Thyroid gland (tissue), 4 donors: Measurements from ENCODE around the gene BCL6. TPM values are rescaled to one million over a fixed set of nuclear protein-coding genes. Genes with fewer than 3 reads are reported as not detected.

Experiments
- DNase-seq, 2 donors: peaks; one replicate each; pipeline ENCODE4 v3.0.0-alpha.2; 2019
- H3K27ac ChIP-seq, 3 donors: fragments of 200-600 bp; sonication (generic); 1 replicate in 2 of 3; 2 replicates in 1 of 3; pipeline ENCODE4 v1.5.1; 2016 to 2019; ENCODE audit warnings: mild to moderate bottlenecking in 1 of 3, moderate library complexity in 1 of 3
- H3K27me3 ChIP-seq: fragments of 200-600 bp; sonication (generic); one replicate; pipeline ENCODE4 v1.5.1; 2019
- H3K36me3 ChIP-seq, 2 donors: fragments of 200-600 bp; sonication (generic); one replicate each; pipeline ENCODE4 v1.5.1; 2016 to 2019
- H3K4me1 ChIP-seq, 2 donors: fragments of 200-600 bp; sonication (generic); one replicate each; pipeline ENCODE4 v1.5.1; 2017 to 2019
- H3K4me3 ChIP-seq, 3 donors: fragments of 200-600 bp; sonication (generic); replicated peaks in 1 of 3; 1 replicate in 2 of 3; 2 replicates in 1 of 3; pipeline ENCODE4 v1.5.1; 2016; ENCODE audit warnings: mild to moderate bottlenecking in 1 of 3
- H3K9me3 ChIP-seq: fragments of 200-600 bp; sonication (generic); one replicate; pipeline ENCODE4 v1.5.1; 2017
- POLR2A ChIP-seq, 2 donors: fragments of 450-650 bp; IDR thresholded peaks; one replicate each; pipeline ENCODE4 v1.6.1; 2017; ENCODE audit warnings: antibody characterized with exemption in 2 of 2, mild to moderate bottlenecking in 2 of 2, moderate library complexity in 1 of 2
- WGBS, 2 donors: methylation state at CpG; one replicate each; pipeline ENCODE4 v1.1.5; 2017; 5-methylcytosine and 5-hydroxymethylcytosine counted together
- intact Hi-C: fragments of 100-400 bp; cut with DNase I; formaldehyde crosslinking; loops from one replicate; pipeline ENCODE4 v1.15.1; 2023
- total RNA-seq, 4 donors: library from RNA; depleted of rRNA; stranded (reverse); fragments of >200 nt; gene quantifications; one replicate each; pipeline ENCODE4 v1.2.3, GENCODE V29; 2016
- TF ChIP-seq, protein P1 (sequence below), 6 experiments: fragments of 200-600 bp in 3 of 6; fragments of 450-650 bp in 3 of 6; sonication (generic) in 3 of 6; IDR thresholded peaks; one replicate each; pipeline ENCODE4 v1.5.1; 2016 to 2019; ENCODE audit warnings: antibody characterized with exemption in 6 of 6, mild to moderate bottlenecking in 2 of 6, inconsistent platforms in 1 of 6, moderate library complexity in 1 of 6

The BCL6 gene
- total RNA-seq, 4 donors from 2014 or later = 40.3 to 109 (median 67.2) TPM

DNA sequence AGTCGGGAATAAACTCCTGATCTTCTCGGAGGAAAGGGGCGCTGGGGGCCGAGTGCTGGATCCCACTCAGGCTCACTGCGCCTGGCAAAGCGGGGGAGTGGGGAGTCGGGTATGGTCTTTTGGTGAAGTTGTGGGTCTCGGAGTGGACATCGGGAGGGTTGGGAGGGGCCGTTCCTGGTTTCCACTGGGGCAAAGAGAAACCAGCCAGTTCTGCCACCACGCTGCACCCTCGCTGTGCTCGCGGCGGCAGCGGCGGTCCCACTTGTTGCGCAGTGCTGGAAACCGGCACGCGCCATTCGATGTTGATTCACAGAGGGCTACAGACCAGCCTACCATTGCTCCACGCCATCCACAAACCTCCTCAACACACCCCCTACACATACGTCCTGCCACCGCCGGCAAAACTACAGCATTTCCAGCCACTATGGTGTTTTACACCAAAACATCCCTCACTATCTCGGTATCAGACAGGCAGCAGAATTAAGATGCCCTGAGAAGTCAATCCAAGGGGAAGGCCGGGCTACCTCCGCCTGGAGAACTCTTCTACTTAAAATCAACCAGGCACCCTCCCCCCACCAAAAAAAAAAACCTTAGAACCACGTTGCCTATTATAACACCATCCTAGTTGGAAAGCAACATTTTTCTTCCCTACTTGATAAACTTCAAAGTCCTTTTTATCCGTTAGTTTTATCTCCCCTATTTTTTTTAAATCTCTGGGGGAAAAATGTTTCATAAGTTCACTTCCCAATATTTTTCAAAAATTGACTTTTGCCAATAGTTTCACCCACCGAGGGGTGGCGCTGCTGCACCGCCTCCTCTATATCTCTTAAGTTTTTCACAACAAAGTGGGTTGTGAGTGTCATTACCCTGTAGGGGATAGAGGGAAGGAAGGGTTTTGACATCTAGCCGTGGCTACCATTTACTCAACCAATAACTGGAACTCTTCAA is 3.6 kb downstream of the BCL6 start:
- DNase-seq = peak; percentile 68 to 81
- H3K9me3 ChIP-seq = no peaks in the 10 kb centered on the region
- WGBS, 2 donors = 1 to 2% methylated on average over 23 to 33 of the region's 35 CpGs
- peak overlapping the region in 2 of 3 donors; percentile 51 to 52 for H3K4me3 ChIP-seq
- peak overlapping the region; percentile 97 to 100 (median 100) for H3K27ac ChIP-seq
- H3K36me3 ChIP-seq = no peaks in the 10 kb centered on the region
- H3K27me3 ChIP-seq = no peaks in the 10 kb centered on the region
- TF ChIP-seq, protein P1, sequence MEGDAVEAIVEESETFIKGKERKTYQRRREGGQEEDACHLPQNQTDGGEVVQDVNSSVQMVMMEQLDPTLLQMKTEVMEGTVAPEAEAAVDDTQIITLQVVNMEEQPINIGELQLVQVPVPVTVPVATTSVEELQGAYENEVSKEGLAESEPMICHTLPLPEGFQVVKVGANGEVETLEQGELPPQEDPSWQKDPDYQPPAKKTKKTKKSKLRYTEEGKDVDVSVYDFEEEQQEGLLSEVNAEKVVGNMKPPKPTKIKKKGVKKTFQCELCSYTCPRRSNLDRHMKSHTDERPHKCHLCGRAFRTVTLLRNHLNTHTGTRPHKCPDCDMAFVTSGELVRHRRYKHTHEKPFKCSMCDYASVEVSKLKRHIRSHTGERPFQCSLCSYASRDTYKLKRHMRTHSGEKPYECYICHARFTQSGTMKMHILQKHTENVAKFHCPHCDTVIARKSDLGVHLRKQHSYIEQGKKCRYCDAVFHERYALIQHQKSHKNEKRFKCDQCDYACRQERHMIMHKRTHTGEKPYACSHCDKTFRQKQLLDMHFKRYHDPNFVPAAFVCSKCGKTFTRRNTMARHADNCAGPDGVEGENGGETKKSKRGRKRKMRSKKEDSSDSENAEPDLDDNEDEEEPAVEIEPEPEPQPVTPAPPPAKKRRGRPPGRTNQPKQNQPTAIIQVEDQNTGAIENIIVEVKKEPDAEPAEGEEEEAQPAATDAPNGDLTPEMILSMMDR (IDR thresholded peaks at IDR 0.05) = peak; percentile 62 to 96 (median 84)
- TF ChIP-seq POLR2A (IDR thresholded peaks at IDR 0.05) = peak in 1 of 2 donors; percentile 63
- H3K4me1 ChIP-seq = peaks cover 29% of the 10 kb centered on the region in 2 donors
- intact Hi-C loops = loop anchor here (5.0 to 10.0 kb wide), 2 partner anchors 883 to 1216 kb away; no protein-coding TSS in a partner anchor

DNA sequence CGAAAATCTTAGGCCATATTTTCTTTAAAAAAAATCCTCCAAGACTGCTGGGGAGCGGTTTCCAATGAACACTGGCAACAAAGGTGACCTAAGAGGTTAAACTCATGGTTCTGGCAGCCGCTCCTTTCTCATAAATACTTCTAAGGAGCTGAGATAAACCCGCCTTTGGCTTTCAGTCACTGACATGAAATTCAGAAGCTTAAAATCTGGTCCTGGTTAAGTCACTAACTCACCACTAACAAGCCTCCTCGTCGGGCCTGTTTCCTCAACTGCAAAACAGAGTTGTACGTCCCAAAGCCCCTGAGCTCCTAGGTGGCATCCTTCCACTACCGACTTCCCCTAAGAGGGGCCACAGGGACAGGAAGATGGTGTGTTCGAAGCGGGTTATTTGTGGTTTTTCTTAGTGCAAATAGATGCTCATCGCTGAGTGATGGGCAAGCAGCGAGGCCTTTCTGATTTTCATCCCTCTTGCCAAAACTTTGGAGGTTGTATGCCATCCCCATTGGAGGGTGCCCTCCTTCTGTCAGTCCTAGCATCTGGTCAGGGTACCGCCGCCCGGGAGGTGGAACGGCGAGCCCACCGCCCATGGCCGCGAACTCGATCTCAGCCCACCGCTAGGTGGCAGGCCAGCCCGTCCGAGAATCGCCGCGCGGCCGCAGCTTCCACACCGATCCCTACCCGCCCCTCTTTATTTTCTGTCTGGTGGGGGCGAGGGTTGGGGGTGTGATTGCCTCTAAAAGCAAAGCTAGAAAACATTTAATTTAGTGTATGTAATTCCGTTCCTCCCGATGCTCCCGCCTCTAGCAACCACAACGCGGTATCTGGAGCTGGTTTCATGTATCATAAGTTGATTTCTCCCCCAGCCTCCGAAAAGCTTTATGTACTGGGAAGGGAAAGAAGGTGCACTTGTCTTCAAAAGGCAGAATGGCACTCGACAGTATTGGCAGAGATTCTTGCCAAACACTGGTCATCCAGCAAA is 4.6 kb downstream of the BCL6 start:
- H3K27me3 ChIP-seq = no peaks in the 10 kb centered on the region
- H3K27ac ChIP-seq = peak overlapping the region; percentile 90 to 100 (median 97)
- H3K9me3 ChIP-seq = no peaks in the 10 kb centered on the region
- intact Hi-C loops = loop anchor here (5.0 to 10.0 kb wide), 2 partner anchors 884 to 1217 kb away; no protein-coding TSS in a partner anchor
- TF ChIP-seq, protein P1 (IDR thresholded peaks at IDR 0.05) = peak; percentile 87 to 97 (median 92)
- no peak for TF ChIP-seq POLR2A (IDR thresholded peaks at IDR 0.05)
- H3K36me3 ChIP-seq = no peaks in the 10 kb centered on the region
- DNase-seq = peak; percentile 65 to 75
- WGBS, 2 donors = 3 to 5% methylated on average over 38 to 39 of the region's 39 CpGs
- H3K4me3 ChIP-seq = peak overlapping the region in 2 of 3 donors; percentile 51 to 52
- H3K4me1 ChIP-seq = peaks cover 32 to 38% of the 10 kb centered on the region in 2 donors

DNA sequence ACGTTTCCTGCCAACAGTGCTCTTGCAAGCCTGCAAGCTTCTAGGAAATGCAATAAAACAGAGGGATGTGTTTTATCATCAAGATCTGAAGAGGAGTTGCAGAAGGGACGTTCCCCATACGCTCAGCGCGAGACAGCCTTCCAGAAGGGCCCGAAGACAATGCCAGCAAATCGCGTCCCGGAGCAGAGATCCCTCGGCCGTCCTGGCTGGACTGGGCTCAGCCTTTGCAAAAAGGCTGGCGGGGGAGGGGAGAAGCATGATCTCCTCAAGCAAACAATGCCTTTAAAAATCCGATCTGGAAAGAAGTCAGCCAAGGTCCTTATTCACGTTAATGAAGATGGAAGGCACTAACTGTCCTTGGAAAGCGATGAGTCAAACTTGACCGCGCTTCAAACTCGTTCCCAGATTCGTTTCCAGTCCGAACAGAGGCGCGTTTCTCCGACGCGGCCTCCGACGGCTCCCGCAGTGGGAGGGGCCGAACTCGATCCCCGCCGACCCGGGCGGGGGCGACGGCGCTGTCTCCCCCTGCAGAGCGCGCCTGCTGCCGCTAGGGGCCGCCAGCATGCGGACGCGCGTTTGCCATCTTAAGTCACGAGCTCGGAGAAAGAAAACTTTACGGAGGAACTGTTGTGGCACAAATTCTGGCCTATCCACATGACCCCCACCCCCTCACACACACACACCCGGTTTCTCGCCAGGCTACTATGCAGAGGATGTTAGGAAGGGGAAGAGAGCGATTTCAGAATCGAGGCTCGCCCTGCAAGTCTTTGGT is 5.5 kb downstream of the BCL6 start:
- no peaks in the 10 kb centered on the region for H3K27me3 ChIP-seq
- intact Hi-C loops = loop anchor here (5.0 to 10.0 kb wide), 4 partner anchors 885 to 1408 kb away; no protein-coding TSS in a partner anchor
- DNase-seq = peak; percentile 79 to 82
- H3K4me1 ChIP-seq = peaks cover 32 to 41% of the 10 kb centered on the region in 2 donors
- no peaks in the 10 kb centered on the region for H3K36me3 ChIP-seq
- peak overlapping the region; percentile 90 to 100 (median 97) for H3K27ac ChIP-seq
- H3K4me3 ChIP-seq = peak overlapping the region in 2 of 3 donors; percentile 18 to 51
- peak in 1 of 2 donors; percentile 82 for TF ChIP-seq POLR2A (IDR thresholded peaks at IDR 0.05)
- TF ChIP-seq, protein P1 (IDR thresholded peaks at IDR 0.05) = peak; percentile 83 to 98 (median 97)
- WGBS, 2 donors = 1 to 2% methylated on average over 50 to 53 of the region's 53 CpGs
- H3K9me3 ChIP-seq = no peaks in the 10 kb centered on the region

DNA sequence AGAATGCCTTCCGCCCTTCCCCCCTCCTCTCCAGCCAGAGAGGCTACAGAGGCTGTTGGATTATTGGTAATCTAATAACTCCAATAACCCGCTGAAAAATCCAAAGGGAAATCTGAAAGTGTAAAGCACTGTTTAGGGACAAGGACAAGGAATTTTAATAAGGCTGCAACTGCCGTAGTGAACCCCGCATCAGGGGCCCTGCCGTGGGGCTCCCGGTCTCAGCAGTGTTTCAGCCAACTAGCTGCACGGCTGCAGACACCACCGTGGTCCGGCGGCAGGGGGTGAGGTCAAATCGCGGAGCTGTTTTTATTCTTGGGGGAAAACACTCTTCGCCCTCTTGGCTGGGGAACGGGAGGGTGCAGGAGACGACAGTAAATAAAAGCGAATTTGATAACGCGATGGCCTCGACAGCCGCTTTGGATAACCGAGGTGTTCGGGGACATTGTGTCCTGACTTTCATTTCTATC is 6.1 kb downstream of the BCL6 start:
- Histone ChIP-seq H3K4me1 (peaks cover 32 to 41% of the 10 kb centered on the region in 2 donors), H3K27ac (peak overlapping the region; percentile 90 to 100 (median 97)), H3K36me3 (peaks cover 0 to under 1% of the 10 kb centered on the region in 2 donors), H3K4me3 (peak overlapping the region in 2 of 3 donors; percentile 18 to 51), H3K27me3 (no peaks in the 10 kb centered on the region), H3K9me3 (no peaks in the 10 kb centered on the region)
- peak; percentile 41 to 47 for DNase-seq
- 5% methylated on average over 22 of the region's 22 CpGs for WGBS, 2 donors
- TF ChIP-seq, protein P1 (IDR thresholded peaks at IDR 0.05) = no peak
- no peak for TF ChIP-seq POLR2A (IDR thresholded peaks at IDR 0.05)
- intact Hi-C loops = loop anchor here (5.0 to 10.0 kb wide), 2 partner anchors 1306 to 1408 kb away; no protein-coding TSS in a partner anchor
